Measurements from ENCODE around the gene ELL2. TPM values are rescaled to one million over a fixed set of nuclear protein-coding genes. Genes with fewer than 3 reads are reported as not detected.

The ELL2 gene
- total RNA-seq, 1 donor from 2014 or later, result 135 TPM

- Mint-ChIP-seq H3K36me3 (ENCODE audit: low read depth) (peaks cover 78% of the 10 kb centered on the region), H3K4me1 (ENCODE audit: low read depth) (peaks cover 31% of the 10 kb centered on the region), H3K4me3 (ENCODE audit: low read depth) (no peak overlapping the region), H3K27me3 (ENCODE audit: low read depth) (no peaks in the 10 kb centered on the region), H3K27ac (no peak overlapping the region), H3K9me3 (no peaks in the 10 kb centered on the region)
- intact Hi-C loops (cut with micrococcal nuclease), result no loop called here
- no peak for DNase-seq (ENCODE audit: low spot score)
These were observed 56.8 kb downstream of the ELL2 start for GRCh38 chr5:95904827-95905226.

DNA sequence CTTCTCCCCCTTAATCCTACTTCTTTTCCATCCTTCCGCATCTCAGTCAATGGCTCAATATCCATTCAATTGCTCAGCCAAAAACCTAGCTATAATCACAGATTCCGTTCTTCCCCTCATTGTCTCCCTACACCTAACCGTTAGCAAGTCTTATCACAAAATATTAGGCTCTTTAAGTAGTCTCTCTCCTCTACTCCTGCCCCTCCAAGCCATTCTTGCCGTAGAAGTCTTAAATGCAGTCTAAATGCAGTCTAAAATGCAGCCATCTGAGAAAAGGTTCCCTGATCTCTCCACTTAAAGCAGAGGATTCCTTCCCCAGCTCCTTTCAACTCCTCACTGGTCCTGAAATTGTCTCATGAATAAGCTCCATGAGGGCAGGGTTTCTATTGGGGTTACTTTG is 57.8 kb downstream of the ELL2 start:
- peaks cover 77% of the 10 kb centered on the region for H3K36me3 Mint-ChIP-seq (ENCODE audit: low read depth)
- no peaks in the 10 kb centered on the region for H3K9me3 Mint-ChIP-seq
- H3K4me3 Mint-ChIP-seq (ENCODE audit: low read depth), result no peak overlapping the region
- H3K27ac Mint-ChIP-seq, result peak overlapping the region; percentile 3
- peaks cover 25% of the 10 kb centered on the region for H3K4me1 Mint-ChIP-seq (ENCODE audit: low read depth)
- no peaks in the 10 kb centered on the region for H3K27me3 Mint-ChIP-seq (ENCODE audit: low read depth)
- no peak for DNase-seq (ENCODE audit: low spot score)
- intact Hi-C loops (cut with micrococcal nuclease), result no loop called here

GRCh38 chr5:95901676-95902627 is 59.7 kb downstream of the ELL2 start:
- Mint-ChIP-seq H3K4me1 (ENCODE audit: low read depth) (peaks cover 19% of the 10 kb centered on the region), H3K27ac (peak overlapping the region; percentile 54), H3K27me3 (ENCODE audit: low read depth) (no peaks in the 10 kb centered on the region), H3K9me3 (no peaks in the 10 kb centered on the region), H3K4me3 (ENCODE audit: low read depth) (no peak overlapping the region), H3K36me3 (ENCODE audit: low read depth) (peaks cover 76% of the 10 kb centered on the region)
- no peak for DNase-seq (ENCODE audit: low spot score)
- intact Hi-C loops (cut with micrococcal nuclease), result no loop called here

GRCh38 chr5:95900383-95900958 is 61.2 kb downstream of the ELL2 start:
- no peaks in the 10 kb centered on the region for H3K27me3 Mint-ChIP-seq (ENCODE audit: low read depth)
- H3K36me3 Mint-ChIP-seq (ENCODE audit: low read depth), result peaks cover 76% of the 10 kb centered on the region
- H3K27ac Mint-ChIP-seq, result no peak overlapping the region
- no peak overlapping the region for H3K4me3 Mint-ChIP-seq (ENCODE audit: low read depth)
- H3K4me1 Mint-ChIP-seq (ENCODE audit: low read depth), result peaks cover 22% of the 10 kb centered on the region
- H3K9me3 Mint-ChIP-seq, result no peaks in the 10 kb centered on the region
- DNase-seq (ENCODE audit: low spot score), result no peak
- intact Hi-C loops (cut with micrococcal nuclease), result no loop called here

DNA sequence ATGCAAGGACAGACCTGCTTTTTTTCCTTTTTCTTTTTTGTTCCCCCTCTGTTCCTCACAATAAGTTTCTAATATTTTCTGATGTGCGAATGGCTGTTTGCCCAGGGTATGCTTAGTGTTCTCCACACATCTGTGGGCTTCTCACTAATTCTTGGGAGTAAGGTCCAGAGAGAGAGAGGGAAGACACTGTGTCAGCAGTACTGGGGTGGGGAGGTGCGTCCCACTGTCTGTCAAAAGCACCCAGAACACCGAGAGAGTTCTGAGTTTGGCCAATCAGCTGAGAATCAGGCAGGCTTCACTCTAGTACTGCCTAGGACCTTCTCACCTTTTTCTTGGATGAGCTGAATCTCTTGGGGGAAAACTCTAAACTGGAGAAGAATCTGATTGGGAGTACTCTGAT is 61.8 kb downstream of the ELL2 start:
- no peaks in the 10 kb centered on the region for H3K9me3 Mint-ChIP-seq
- intact Hi-C loops (cut with micrococcal nuclease), result no loop called here
- no peak for DNase-seq (ENCODE audit: low spot score)
- no peaks in the 10 kb centered on the region for H3K27me3 Mint-ChIP-seq (ENCODE audit: low read depth)
- no peak overlapping the region for H3K27ac Mint-ChIP-seq
- H3K36me3 Mint-ChIP-seq (ENCODE audit: low read depth), result peaks cover 77% of the 10 kb centered on the region
- H3K4me1 Mint-ChIP-seq (ENCODE audit: low read depth), result peaks cover 22% of the 10 kb centered on the region
- H3K4me3 Mint-ChIP-seq (ENCODE audit: low read depth), result no peak overlapping the region

DNA sequence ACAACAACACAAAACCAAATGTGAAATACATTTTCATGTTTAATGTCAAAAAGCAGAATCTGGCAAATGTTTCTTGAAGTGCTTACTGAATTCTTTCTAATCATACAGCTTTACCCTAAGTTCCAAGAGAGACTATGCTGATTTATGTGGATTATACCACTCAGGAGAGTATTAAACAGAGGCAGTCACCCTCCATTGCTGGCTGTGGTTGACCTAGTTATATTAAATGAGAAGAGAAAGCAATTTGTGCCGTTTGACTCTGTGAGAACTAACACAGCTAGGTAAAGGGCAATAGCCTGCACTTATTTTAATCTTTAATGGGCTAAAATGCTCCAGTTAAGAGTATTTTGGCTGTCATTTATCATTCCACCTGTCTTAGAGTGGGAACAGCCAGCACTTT is 62.6 kb downstream of the ELL2 start:
- H3K4me3 Mint-ChIP-seq (ENCODE audit: low read depth), result no peak overlapping the region
- no peaks in the 10 kb centered on the region for H3K27me3 Mint-ChIP-seq (ENCODE audit: low read depth)
- peaks cover 77% of the 10 kb centered on the region for H3K36me3 Mint-ChIP-seq (ENCODE audit: low read depth)
- DNase-seq (ENCODE audit: low spot score), result no peak
- H3K4me1 Mint-ChIP-seq (ENCODE audit: low read depth), result peaks cover 22% of the 10 kb centered on the region
- no peak overlapping the region for H3K27ac Mint-ChIP-seq
- H3K9me3 Mint-ChIP-seq, result no peaks in the 10 kb centered on the region
- intact Hi-C loops (cut with micrococcal nuclease), result no loop called here

- H3K9me3 Mint-ChIP-seq, result no peaks in the 10 kb centered on the region
- no peak for DNase-seq (ENCODE audit: low spot score)
These were observed 65.9 kb downstream of the ELL2 start for GRCh38 chr5:95895771-95896170.

DNA sequence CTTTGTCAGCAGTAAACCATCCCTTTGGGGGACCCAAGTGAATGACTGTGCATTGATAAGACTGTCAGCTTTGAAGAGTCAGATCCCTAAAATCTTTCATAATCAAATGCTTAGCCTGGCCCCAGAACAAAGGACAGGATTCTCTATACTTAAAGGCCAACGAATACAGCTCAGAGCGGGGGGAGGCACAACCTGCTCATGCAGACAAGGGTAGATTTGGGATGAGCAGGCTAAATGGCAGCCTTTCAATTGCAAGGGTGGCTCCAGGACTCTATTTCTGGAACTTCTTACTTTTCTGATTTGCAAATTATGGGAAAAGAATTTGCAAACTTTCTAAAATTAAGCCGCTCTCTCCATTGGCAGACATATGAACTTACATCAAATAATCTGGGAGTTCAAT is 66.4 kb downstream of the ELL2 start:
- H3K9me3 Mint-ChIP-seq, result no peaks in the 10 kb centered on the region
- peaks cover 70% of the 10 kb centered on the region for H3K36me3 Mint-ChIP-seq (ENCODE audit: low read depth)
- no peak overlapping the region for H3K27ac Mint-ChIP-seq
- DNase-seq (ENCODE audit: low spot score), result no peak
- H3K27me3 Mint-ChIP-seq (ENCODE audit: low read depth), result no peaks in the 10 kb centered on the region
- H3K4me3 Mint-ChIP-seq (ENCODE audit: low read depth), result no peak overlapping the region
- H3K4me1 Mint-ChIP-seq (ENCODE audit: low read depth), result peaks cover 5% of the 10 kb centered on the region
- intact Hi-C loops (cut with micrococcal nuclease), result no loop called here

More at GRCh38 chr5:95895771-95896170, 65.9 kb downstream of the ELL2 start:
- peaks cover 70% of the 10 kb centered on the region for H3K36me3 Mint-ChIP-seq (ENCODE audit: low read depth)
- intact Hi-C loops (cut with micrococcal nuclease), result no loop called here
- H3K4me1 Mint-ChIP-seq (ENCODE audit: low read depth), result peaks cover 4% of the 10 kb centered on the region
- no peak overlapping the region for H3K27ac Mint-ChIP-seq
- no peaks in the 10 kb centered on the region for H3K27me3 Mint-ChIP-seq (ENCODE audit: low read depth)
- H3K4me3 Mint-ChIP-seq (ENCODE audit: low read depth), result no peak overlapping the region

DNA sequence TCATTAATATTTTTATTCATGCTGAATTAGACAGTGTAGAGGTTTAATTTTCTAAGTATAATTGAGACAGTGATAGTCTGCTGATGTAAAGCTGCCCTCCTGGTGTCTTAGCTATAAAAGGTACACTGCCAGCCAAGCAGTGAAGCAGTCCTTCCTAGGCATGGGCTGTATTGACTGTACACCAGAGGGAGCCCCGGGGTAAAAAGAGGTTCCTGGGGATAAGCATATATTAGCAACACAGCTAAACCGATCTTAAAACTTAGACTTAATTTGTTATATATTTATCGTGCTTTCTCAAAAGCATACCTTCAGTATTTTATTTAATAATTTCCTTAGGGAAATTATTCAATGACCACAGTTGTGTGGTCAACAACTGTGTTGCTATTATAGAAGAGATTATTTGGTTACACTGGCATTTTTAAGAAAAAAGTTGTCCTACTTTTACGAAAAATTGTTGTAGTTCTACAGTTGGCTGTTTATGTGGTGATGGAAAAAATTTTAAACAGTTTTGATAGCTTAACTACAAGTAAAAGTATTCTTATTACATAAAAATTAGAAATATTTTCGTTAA is 68.8 kb downstream of the ELL2 start:
- Mint-ChIP-seq H3K4me3 (ENCODE audit: low read depth) (no peak overlapping the region), H3K9me3 (no peaks in the 10 kb centered on the region), H3K36me3 (ENCODE audit: low read depth) (peaks cover 75% of the 10 kb centered on the region), H3K4me1 (ENCODE audit: low read depth) (peaks cover 17% of the 10 kb centered on the region), H3K27me3 (ENCODE audit: low read depth) (no peaks in the 10 kb centered on the region), H3K27ac (no peak overlapping the region)
- DNase-seq (ENCODE audit: low spot score), result no peak
- intact Hi-C loops (cut with micrococcal nuclease), result no loop called here

- no peak overlapping the region for H3K27ac Mint-ChIP-seq
- peaks cover 75% of the 10 kb centered on the region for H3K36me3 Mint-ChIP-seq (ENCODE audit: low read depth)
- no peaks in the 10 kb centered on the region for H3K27me3 Mint-ChIP-seq (ENCODE audit: low read depth)
- intact Hi-C loops (cut with micrococcal nuclease), result no loop called here
- no peak for DNase-seq (ENCODE audit: low spot score)
- H3K9me3 Mint-ChIP-seq, result no peaks in the 10 kb centered on the region
- no peak overlapping the region for H3K4me3 Mint-ChIP-seq (ENCODE audit: low read depth)
- peaks cover 13% of the 10 kb centered on the region for H3K4me1 Mint-ChIP-seq (ENCODE audit: low read depth)
These were observed 70.2 kb downstream of the ELL2 start for GRCh38 chr5:95891499-95891898.

DNA sequence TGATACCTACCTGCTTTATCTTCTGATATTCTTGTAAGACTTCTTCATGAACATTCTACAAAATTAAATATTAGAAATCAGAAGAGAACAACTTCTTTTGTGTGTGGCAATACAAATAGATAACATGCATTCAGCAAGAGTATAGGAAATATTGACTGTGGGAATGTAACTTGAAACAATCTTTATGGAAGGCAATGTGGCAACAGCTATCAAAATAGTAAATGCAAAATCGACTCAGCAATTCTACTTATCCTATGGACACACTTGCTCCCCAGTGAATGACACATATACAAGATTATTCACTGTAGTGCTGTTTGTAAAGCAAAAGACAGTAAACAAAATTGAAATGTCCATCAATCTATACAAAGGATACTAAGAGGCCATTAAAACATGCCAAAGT is 72.6 kb downstream of the ELL2 start:
- Mint-ChIP-seq H3K4me1 (ENCODE audit: low read depth) (peaks cover 19% of the 10 kb centered on the region), H3K4me3 (ENCODE audit: low read depth) (no peak overlapping the region), H3K27me3 (ENCODE audit: low read depth) (no peaks in the 10 kb centered on the region), H3K36me3 (ENCODE audit: low read depth) (peaks cover 74% of the 10 kb centered on the region), H3K9me3 (no peaks in the 10 kb centered on the region), H3K27ac (no peak overlapping the region)
- intact Hi-C loops (cut with micrococcal nuclease), result no loop called here
- no peak for DNase-seq (ENCODE audit: low spot score)

DNA sequence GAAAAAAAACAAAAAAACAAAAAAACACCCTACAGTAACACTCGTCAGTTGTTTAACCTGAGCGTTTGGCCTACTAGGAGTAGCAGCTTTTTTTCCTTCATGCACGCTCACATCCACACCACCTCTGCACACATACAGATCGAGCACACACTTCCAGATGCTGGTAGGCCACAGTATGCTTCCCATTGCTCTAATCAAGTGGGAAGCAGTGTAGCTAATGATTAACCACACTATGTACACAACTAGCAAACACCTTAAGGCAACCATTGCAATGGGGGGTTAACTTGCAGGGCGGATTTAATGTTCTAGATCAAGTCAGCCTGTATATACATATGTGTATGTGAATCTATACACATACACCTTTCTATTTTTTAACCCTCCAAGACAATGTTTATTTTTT is 73.7 kb downstream of the ELL2 start:
- intact Hi-C loops (cut with micrococcal nuclease), result no loop called here
- Mint-ChIP-seq H3K27ac (no peak overlapping the region), H3K4me3 (ENCODE audit: low read depth) (no peak overlapping the region), H3K9me3 (no peaks in the 10 kb centered on the region), H3K27me3 (ENCODE audit: low read depth) (no peaks in the 10 kb centered on the region), H3K4me1 (ENCODE audit: low read depth) (peaks cover 19% of the 10 kb centered on the region), H3K36me3 (ENCODE audit: low read depth) (peaks cover 83% of the 10 kb centered on the region)
- DNase-seq (ENCODE audit: low spot score), result no peak

All from activated T-helper 2 cell treated with anti-CD3 and anti-CD28 coated beads, Interferon-gamma antibody, Interleukin-2, Interleukin-4, amounts not matched to agents 10 μg/mL and 5 μg/mL and 100 μg/mL, durations not matched to agents 14 hours and 24 hours and 36 hours (primary cell).